Stomach (tissue), 4 donors: Measurements from ENCODE around the gene ZNF267.

ENCODE experiments used
- CTCF ChIP-seq, 7 experiments: fragments of 450-650 bp in 4 of 7; fragments of 200-600 bp in 3 of 7; sonication (generic) in 3 of 7; IDR thresholded peaks; one replicate each; pipeline ENCODE4 v1.5.1; 2016 to 2019; ENCODE audit warnings: antibody characterized with exemption in 7 of 7, control low read depth in 2 of 7, mild to moderate bottlenecking in 1 of 7
- EP300 ChIP-seq: sonication (generic); formaldehyde crosslinking; IDR thresholded peaks from one replicate; pipeline ENCODE4 v1.6.1; 2017; ENCODE audit warnings: antibody characterized with exemption
- POLR2AphosphoS5 ChIP-seq, 3 donors: sonication (generic); formaldehyde crosslinking; IDR thresholded peaks; one replicate each; pipeline ENCODE4 v1.6.1; 2016; ENCODE audit warnings: antibody characterized with exemption in 3 of 3

GRCh38 chr16:31875112-31875803, 1.7 kb downstream of the ZNF267 start:
- TF ChIP-seq CTCF (IDR thresholded peaks at IDR 0.05) (no peak), POLR2AphosphoS5 (IDR thresholded peaks at IDR 0.05) (no peak), EP300 (no peak)
